GM12878 (cell line): ENCODE results near the gene ZNF385D. TPM values are rescaled to one million over a fixed set of nuclear protein-coding genes. Genes with fewer than 3 reads are reported as not detected.

Experiments used
- ATAC-seq: fragments of 200-7000 bp; cut with Tn5 transposase; 3 replicates; pipeline ENCODE4 v1.9.1; 2020; ENCODE audit warnings: mild to moderate bottlenecking, moderate library complexity
- BruUV-seq: library from RNA; stranded (reverse); fragments of 400-500 nt; replicated peaks from 2 replicates; lab custom pipeline; 2021; lab: Mats Ljungman, UMichigan
- CTCF ChIA-PET: fragments of 300-600 bp; sonication (Branson Sonifier 250); formaldehyde crosslinking; extraction: SDS; loops from one replicate; lab custom pipeline; 2021; ENCODE audit warnings: inconsistent platforms; lab: Yijun Ruan, JAX
- POLR2A ChIA-PET: fragments of 350-600 bp; formaldehyde crosslinking; extraction: SDS; loops from one replicate; lab custom pipeline; 2021; ENCODE audit warnings: inconsistent platforms; lab: Charles Lee
- RAD21 ChIA-PET: fragments of 300-600 bp; sonication (Branson Sonifier 250); formaldehyde crosslinking; loops from one replicate; lab custom pipeline; 2023; ENCODE audit warnings: antibody characterized with exemption; ENCODE audit not compliant: unreplicated experiment; lab: Charles Lee
- SMC1A ChIA-PET: fragments of 300-600 bp; sonication (Branson Sonifier 250); formaldehyde crosslinking; loops from one replicate; lab custom pipeline; 2023; ENCODE audit not compliant: unreplicated experiment, uncharacterized antibody; lab: Charles Lee
- DNase-seq: peaks from one replicate; pipeline ENCODE4 v3.0.0-alpha.2; 2011; ENCODE audit warnings: low read depth, low spot score
- FAIRE-seq: peaks from 3 replicates; lab custom pipeline; 2011; peaks lifted over from hg19 to GRCh38; lab: Jason Lieb, UNC
- H2AFZ ChIP-seq: 2 replicates; pipeline ENCODE4 v1.6.0; 2011; ENCODE audit warnings: low read depth, low read length, control low read depth; ENCODE audit not compliant: control insufficient read depth
- H3K27ac ChIP-seq: 2 replicates; pipeline ENCODE4 v1.5.1; 2011; ENCODE audit warnings: control low read depth; ENCODE audit not compliant: control insufficient read depth, insufficient read depth
- H3K27me3 ChIP-seq, 2 experiments: replicated peaks in 1 of 2; 2 replicates each; pipeline versions ENCODE4 v1.6.0 to v1.6.1; 2011; ENCODE audit warnings: low read length in 1 of 2; ENCODE audit not compliant: control insufficient read depth in 2 of 2, insufficient read depth in 2 of 2
- H3K36me3 ChIP-seq, 2 experiments: 2 replicates each; pipeline ENCODE4 v1.5.1; 2011; ENCODE audit warnings: low read length in 1 of 2; ENCODE audit not compliant: control insufficient read depth in 2 of 2, insufficient read depth in 2 of 2
- H3K4me1 ChIP-seq: 2 replicates; pipeline ENCODE4 v1.6.1; 2011; ENCODE audit warnings: mild to moderate bottlenecking, low read length, moderate library complexity, mixed read lengths; ENCODE audit not compliant: control insufficient read depth, insufficient read depth
- H3K4me2 ChIP-seq: 2 replicates; pipeline ENCODE4 v1.6.0; 2011; ENCODE audit warnings: control low read depth; ENCODE audit not compliant: control insufficient read depth, insufficient read depth
- H3K4me3 ChIP-seq: fragments of 200-600 bp; sonication (generic); 2 replicates; pipeline ENCODE4 v1.5.1; 2016
- H3K79me2 ChIP-seq: 2 replicates; pipeline ENCODE4 v1.6.0; 2011; ENCODE audit warnings: low read length; ENCODE audit not compliant: control insufficient read depth, insufficient read depth
- H3K9ac ChIP-seq: 2 replicates; pipeline ENCODE4 v1.8.0; 2011; ENCODE audit warnings: low read length, control low read depth, mixed read lengths; ENCODE audit not compliant: control insufficient read depth, insufficient read depth
- H3K9me3 ChIP-seq: replicated peaks from 3 replicates; pipeline ENCODE4 v1.5.1; 2011; ENCODE audit warnings: mild to moderate bottlenecking, low read length; ENCODE audit not compliant: control insufficient read depth, insufficient read depth
- H4K20me1 ChIP-seq: 2 replicates; pipeline ENCODE4 v1.6.0; 2011; ENCODE audit not compliant: control insufficient read depth, insufficient read depth
- BMI1 ChIP-seq: fragments of 450-650 bp; IDR thresholded peaks from 2 replicates; pipeline ENCODE4 v1.6.1; 2016; ENCODE audit warnings: mild to moderate bottlenecking, moderate library complexity, borderline replicate concordance
- DPF2 ChIP-seq: fragments of 450-650 bp; IDR thresholded peaks from 2 replicates; pipeline ENCODE4 v1.6.1; 2017; ENCODE audit warnings: mild to moderate bottlenecking
- MEF2B ChIP-seq: fragments of 450-650 bp; IDR thresholded peaks from 2 replicates; pipeline ENCODE4 v1.6.1; 2018; ENCODE audit warnings: mild to moderate bottlenecking, moderate library complexity; ENCODE audit not compliant: partially characterized antibody, poor library complexity, severe bottlenecking
- POLR2A ChIP-seq: IDR thresholded peaks from 2 replicates; pipeline ENCODE4 v1.6.1; 2011; ENCODE audit warnings: low read depth, mild to moderate bottlenecking, low read length
- RCOR1 ChIP-seq: conservative IDR thresholded peaks from 2 replicates; pipeline ENCODE4 v1.6.1; 2012; ENCODE audit warnings: low read depth, low read length, improper control_type of control experiment
- SIX5 ChIP-seq: IDR thresholded peaks from 2 replicates; pipeline ENCODE4 v1.6.1; 2011; ENCODE audit warnings: mild to moderate bottlenecking, low read depth, low read length, moderate library complexity; ENCODE audit not compliant: severe bottlenecking
- USF1 ChIP-seq: IDR thresholded peaks from 2 replicates; pipeline ENCODE4 v1.6.1; 2011; ENCODE audit warnings: borderline replicate concordance, low read depth, mild to moderate bottlenecking, moderate library complexity, mixed read lengths, low read length; ENCODE audit not compliant: insufficient read depth; ENCODE audit errors: extremely low read length
- whole genome bisulfite sequencing: methylation state at CpG from one replicate; pipeline ENCODE4 v1.1.6; 2016; ENCODE audit warnings: low lambda C conversion rate; ENCODE audit not compliant: insufficient replicate concordance, insufficient coverage; ENCODE audit errors: missing lambda C conversion rate; 5-methylcytosine and 5-hydroxymethylcytosine counted together
- in situ Hi-C: fragments of 300-500 bp; cut with MboI; formaldehyde crosslinking; loops from 9 replicates; pipeline ENCODE4 v1.14.3; 2018; ENCODE audit warnings: mixed read lengths
- intact Hi-C: fragments of 100-400 bp; cut with micrococcal nuclease; formaldehyde crosslinking; loops from one replicate; pipeline ENCODE4 v1.14.2; 2022; ENCODE audit not compliant: unreplicated experiment
- polyA plus RNA-seq, 11 experiments: library from polyadenylated mRNA; depleted of rRNA in 4 of 11; unstranded in 6 of 11; stranded (reverse) in 5 of 11; fragments of >200 nt; fragmentation: Nextera tagmentation in 4 of 11; fragmentation: Illumina TruSeq in 1 of 11; extraction: Ambion mirVana in 4 of 11; extraction: Trizol in 1 of 11; gene quantifications; 1 replicate in 1 of 11; 2 replicates in 10 of 11; pipeline versions ENCODE4 v1.2.1 to v1.2.3, GENCODE V29; 2011 to 2016; ENCODE audit warnings: inconsistent platforms in 2 of 11, missing spikeins in 2 of 11, low read depth in 1 of 11
- total RNA-seq, 4 experiments: library from RNA; depleted of rRNA in 3 of 4; stranded (reverse); fragments of >200 nt in 3 of 4; fragmentation: Illumina TruSeq in 1 of 4; extraction: Trizol in 1 of 4; gene quantifications; 2 replicates each; pipeline versions ENCODE4 v1.2.1 to v1.2.3, GENCODE V29; 2013 to 2021
- TF ChIP-seq, protein P1 (sequence below): fragments of 450-650 bp; IDR thresholded peaks from 2 replicates; pipeline ENCODE4 v1.6.1; 2017; ENCODE audit warnings: borderline replicate concordance

Gene ZNF385D
- total and polyA plus RNA-seq, 10 of the 15 experiments (the other 5 are each of a cell fraction or from before 2014, with no cell fraction given) = 0.01 to 0.62 (median 0.18) TPM; not detected in 5

- ChIA-PET CTCF (no interaction called here), POLR2A (no interaction called here), RAD21 (no interaction called here), SMC1A (no interaction called here)
- no TSS peak for BruUV-seq
- H3K9me3 ChIP-seq = no peaks in the 10 kb centered on the region
- no peak for DNase-seq
- no peaks in the 10 kb centered on the region for H3K79me2 ChIP-seq
- ATAC-seq = no peak
- H3K4me3 ChIP-seq = no peak overlapping the region
- H3K36me3 ChIP-seq = no peaks in the 10 kb centered on the region
- 36% methylated on average over 5 of the region's 5 CpGs for WGBS
- no peak for FAIRE-seq
- intact Hi-C loops = no loop called here
- no peak overlapping the region for H3K27ac ChIP-seq
- no peaks in the 10 kb centered on the region for H4K20me1 ChIP-seq
- in situ Hi-C loops = no loop called here
- H3K9ac ChIP-seq = no peak overlapping the region
- no peaks in the 10 kb centered on the region for H3K27me3 ChIP-seq
- H3K4me2 ChIP-seq = no peak overlapping the region
- TF ChIP-seq SIX5 (no peak), MEF2B (no peak), RCOR1 (no peak), BMI1 (no peak), POLR2A (no peak), USF1 (no peak), DPF2 (no peak)
- TF ChIP-seq, protein P1, sequence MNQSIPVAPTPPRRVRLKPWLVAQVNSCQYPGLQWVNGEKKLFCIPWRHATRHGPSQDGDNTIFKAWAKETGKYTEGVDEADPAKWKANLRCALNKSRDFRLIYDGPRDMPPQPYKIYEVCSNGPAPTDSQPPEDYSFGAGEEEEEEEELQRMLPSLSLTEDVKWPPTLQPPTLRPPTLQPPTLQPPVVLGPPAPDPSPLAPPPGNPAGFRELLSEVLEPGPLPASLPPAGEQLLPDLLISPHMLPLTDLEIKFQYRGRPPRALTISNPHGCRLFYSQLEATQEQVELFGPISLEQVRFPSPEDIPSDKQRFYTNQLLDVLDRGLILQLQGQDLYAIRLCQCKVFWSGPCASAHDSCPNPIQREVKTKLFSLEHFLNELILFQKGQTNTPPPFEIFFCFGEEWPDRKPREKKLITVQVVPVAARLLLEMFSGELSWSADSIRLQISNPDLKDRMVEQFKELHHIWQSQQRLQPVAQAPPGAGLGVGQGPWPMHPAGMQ = no peak
- H3K4me1 ChIP-seq = no peaks in the 10 kb centered on the region
- no peak overlapping the region for H2AFZ ChIP-seq
These were observed 96.8 kb downstream of the ZNF385D start for GRCh38 chr3:21654241-21654640.
